ENCODE data around the gene SYT7.

The SYT7 gene

DNA sequence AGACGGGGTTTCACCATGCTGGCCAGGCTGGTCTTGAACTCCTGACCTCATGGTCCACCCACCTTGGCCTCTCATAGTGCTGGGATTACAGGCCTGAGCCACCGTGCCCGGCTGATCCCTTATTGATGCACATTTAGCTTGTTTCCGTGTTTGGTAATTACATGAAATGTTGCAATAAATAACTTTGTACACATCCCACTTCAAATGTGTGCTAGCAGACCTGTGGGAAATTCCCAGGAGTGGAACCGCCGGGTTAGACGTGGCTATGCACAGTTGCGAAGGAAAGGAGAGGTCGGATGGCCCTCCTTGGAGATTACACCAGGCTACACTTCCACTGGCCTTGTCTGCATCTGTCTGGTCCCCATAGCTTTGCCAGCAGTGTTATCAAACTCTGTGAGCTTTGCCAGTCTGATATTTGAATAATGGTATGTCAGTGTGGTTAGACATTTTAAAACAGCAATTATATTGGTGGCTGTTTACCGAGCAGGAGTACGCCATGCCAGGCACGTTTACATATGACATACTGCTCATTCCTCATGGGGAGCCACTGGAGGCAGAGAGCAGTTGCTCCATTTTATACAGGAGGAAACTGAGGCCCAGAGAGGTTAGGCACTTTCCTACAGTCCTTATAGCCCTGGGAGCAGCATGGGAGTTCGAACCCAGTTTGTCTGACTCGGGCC is 27.2 kb upstream of the SYT7 start:
- no peak for DNase-seq (ENCODE audit: low spot score)

DNA sequence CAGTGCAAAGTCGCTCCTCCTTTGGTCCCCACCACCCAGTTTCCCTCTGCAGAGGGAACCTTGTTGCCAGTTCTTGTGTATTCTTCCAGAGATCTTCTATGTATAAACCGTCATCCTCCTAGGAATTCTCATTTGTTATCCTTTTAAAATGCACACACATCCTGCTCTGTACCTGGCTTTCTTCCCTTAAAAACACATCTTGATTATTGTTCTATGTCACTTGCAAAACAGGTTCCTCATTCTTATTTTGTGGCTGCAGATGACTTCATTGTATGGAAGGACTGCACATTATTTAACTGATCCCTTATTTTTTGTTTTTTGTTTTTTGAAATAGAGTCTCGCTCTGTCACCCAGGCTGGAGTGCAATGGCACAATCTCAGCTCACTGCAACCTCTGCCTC is 26.6 kb upstream of the SYT7 start:
- DNase-seq (ENCODE audit: low spot score) = no peak

DNA sequence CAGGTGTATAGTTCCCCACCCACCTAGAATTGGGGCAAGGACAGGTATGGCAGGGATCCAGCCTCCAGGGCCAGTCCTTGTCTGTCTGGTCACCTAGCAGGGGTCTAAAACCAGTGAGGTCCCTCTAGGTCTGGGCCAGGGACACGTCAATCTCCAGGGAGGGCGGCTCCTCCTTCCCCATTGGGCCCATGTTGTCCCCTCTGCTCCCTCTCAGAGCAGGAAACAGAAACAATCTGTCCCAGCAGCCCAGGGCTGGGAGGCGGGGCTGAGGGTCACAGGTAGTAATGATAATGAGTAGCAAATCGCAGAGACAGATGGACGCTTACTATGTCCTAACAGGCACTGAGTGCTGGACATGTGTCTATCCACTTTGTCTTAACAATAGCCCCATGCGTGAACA is 22.8 kb upstream of the SYT7 start:
- no peak for DNase-seq (ENCODE audit: low spot score)

DNA sequence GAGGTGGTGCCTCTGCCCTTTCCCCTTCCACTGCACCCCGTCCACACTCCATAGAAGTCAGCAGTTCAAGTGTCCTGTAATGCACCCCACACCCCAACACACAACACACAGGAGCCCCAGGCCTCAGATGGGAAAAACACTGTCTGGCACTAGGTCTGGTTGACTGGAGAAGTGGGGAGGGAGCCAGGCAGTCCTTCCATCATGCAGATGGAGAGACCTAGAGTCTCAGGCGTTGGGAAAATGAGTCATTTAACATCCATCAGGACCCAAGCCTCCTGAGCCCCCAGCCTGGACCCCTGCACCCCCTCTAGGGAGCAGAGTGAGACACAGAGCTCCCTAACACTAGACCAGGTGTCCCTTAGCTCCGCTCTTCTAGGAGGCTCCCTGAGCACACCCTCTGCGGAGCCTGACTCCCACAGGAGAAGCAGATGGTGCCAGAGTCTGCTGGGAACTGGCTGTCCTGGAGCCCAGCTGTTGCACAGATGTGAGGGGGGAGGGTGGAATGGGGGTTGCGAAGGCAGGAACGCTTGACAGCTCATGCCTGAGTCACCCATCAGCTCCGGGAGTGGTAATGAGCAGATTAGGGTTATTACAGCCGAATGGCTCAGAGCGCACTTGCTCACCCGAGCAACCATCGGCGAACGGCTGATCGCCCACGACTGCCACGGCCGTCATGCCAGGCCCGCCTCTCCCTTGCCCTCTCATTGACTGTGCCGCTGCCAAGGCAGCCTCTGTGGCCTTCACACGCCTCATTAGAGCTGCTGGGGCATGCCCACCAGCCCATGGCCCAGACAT is 22.1 kb upstream of the SYT7 start:
- DNase-seq (ENCODE audit: low spot score) = peak; percentile 95

DNA sequence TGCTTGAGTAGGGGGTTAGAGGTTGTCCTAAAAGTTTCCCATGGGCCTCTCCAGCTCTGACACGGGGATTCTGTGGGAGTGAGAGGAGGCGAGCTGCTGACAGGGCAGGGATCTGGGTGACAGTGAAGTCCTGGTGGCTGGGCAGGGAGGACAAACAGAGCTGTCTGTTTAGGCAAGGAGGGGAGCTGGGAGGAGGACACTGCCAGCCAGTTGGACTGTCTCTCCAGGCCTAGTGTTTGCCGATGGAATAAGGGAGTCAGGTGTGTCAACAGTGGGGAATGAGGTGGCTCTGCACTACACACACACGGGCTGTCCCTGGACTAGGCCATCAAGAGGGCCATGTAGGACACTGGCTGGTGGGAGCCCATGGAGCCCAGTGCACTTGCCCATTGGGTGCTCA is 20.6 kb upstream of the SYT7 start:
- no peak for DNase-seq (ENCODE audit: low spot score)

DNA sequence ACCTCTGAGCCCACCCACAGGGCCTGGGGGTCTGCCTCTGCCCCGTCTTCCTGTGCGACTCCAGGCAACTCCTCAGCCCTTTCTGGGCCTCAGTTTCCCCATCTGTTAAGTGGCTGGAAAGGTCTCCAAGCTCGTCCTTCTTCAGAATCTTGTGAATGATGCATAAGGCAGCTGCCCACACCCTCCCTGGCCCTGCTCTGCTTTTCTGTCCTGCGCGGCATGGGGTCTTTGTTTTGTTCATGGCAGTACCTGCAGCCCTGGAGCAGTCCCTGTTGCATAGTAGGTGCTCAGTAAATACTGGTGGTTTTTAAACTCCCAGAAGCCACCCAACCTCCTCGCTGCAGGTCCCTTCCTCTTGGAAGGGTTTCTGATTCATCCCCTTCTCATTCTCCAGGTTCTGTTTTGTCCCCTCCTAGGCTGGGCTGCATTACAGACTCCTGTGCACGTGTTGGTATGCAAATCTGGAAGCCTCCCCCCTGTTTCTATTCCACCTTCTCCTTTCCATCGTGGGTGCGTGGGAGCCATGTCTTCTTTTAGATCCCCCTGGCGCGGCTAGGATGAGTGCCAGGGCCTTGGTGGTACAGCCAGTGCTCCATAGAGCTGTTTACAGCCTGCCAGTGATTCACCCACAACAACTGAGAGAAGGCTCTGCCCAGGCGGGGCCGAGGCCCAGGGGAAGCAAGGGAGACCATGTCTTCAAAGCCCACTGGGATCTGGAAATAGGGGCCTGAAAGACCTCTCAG is 19.3 kb upstream of the SYT7 start:
- no peak for DNase-seq (ENCODE audit: low spot score)

DNA sequence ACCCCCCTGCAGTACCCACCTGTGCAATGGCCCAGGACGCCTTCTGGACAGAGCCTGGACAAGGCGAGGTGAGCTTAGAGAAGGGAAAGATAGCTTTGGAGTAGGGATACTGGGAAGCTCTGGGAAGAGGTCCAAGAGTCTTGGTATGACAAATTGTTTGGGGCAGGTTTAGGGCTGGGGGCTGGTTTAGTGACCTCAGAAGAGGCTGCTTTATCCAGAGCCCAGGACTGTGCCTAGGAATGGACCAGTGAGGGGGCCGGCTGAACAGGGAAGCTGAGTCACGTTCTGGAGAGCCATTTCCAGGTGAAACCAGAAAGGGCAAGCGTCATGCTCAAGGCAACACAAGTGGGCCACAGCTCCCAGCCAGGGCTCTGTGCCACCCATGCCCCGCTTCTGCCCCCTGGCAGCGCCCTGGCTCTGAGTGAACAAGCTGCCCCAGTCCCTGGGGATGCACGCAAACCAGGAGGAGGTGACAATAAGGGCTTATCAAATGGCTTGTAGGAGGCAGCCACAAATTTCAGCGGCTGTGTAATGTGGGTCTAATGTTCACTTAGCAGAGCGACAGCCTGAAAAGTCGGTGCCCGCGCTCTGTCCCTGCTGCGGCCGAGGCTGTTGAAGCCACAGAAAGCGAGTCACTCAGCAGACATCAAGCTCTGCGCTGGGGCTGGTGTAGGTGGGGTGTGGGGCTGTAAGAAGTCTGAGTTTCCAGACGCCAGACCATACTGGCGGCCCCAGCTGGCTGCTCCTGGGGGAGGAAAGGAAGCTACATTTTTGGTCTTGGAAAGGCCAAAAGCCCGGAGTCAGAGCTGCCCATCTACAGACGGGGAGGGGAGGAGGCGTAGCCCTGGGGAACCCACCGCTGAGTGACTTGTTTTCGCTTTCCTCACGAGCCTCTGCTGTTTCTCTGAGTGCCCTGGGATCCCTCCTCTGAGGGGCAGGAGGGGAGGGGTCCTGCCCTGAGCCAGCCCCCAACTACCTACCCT is 18.3 kb upstream of the SYT7 start:
- peak; percentile 45 for DNase-seq (ENCODE audit: low spot score)

DNA sequence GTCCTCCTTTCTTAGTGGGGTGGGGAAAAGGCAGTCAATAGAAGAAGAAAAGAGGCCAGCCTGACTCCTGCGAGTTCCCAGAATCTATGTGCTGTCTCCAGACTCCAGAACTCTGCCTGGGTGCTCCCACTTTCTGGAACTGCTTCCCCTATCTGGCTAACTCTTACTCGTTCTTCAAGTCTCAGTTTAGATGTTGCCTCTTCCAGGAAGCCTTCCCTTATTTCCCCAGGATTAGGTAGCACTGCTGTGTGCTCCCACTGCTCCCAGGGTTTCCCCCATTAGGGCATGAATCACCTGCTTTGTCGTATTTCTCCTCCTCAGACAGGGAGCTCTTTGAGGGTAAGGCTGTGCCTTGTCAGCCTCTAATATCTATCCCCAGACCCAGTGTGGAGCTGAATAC is 17.5 kb upstream of the SYT7 start:
- DNase-seq (ENCODE audit: low spot score) = no peak

DNA sequence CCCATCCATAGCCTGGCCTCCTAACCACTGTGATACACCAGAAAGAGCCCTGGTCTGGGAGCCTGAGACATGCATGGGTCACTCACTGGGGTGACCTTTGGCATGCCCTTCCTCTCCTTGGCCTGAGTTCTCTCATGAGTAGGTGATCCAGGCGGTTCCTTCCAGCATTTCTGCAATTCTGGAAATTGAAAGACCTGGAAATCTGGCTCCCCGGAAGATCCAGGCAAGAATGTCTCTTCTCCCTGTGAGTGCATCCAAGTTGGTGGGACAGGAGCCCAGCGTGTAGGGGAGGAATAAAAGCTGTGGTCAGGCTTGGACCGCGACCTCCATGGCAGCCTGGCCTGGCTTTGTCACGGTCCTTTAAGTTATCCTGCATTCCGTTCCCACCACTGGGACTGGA is 16.1 kb upstream of the SYT7 start:
- DNase-seq (ENCODE audit: low spot score) = no peak

DNA sequence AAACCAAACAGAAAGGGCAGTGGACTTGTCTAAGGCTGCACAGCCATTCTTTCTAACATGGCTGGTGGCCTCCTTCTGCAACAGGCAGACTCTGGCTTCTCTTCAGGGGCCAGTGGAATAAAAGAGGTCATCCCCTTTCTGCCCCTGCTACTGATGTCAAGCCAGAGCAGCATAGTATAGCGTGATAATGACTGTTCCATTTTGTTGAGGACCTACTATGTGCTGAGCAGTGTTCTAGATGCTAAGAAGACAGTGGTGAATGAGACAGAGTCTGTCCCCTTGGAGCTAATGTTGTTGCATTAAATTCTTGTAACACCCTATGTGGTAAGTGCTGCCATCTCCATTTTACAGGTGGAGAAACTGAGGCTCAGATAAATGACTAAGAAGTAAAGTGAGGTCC is 15.7 kb upstream of the SYT7 start:
- DNase-seq (ENCODE audit: low spot score) = no peak

DNA sequence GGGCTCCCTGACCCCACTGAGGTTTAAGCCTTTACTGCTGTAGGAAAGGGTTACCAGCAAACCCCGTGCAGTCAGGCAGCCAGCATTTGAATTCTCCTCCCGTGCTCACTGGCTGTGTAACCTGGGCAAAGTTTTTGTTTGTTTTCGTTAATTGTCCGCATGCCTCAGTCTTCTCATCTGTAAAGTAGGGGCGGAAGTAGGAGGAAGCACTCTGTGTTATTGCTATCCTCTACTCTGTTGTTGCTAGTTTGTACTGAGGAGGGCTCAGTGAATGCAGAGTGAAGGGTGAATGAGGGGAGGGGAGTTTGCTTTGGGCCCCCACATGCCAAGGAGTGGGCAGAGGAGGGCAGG is 14.0 kb upstream of the SYT7 start:
- no peak for DNase-seq (ENCODE audit: low spot score)

DNA sequence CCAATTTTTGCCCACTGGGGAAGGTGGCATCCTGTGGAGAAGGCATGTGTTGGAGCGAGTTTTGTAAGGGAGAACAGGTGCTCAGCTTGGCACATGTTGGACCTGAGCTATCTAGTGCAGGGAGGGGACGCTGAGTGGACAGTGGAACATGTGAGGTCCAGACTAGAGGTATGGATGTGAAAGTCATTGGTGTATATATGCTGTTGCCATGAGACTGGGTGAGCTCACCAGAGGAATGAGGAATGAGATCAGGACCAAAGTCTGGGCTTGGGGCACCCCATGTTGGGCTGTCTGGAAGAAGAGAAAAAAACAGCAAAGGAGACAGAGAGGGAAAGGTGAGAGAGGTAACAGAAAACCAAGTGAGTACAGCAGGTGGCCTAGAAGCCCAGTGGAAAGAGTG is 12.3 kb upstream of the SYT7 start:
- no peak for DNase-seq (ENCODE audit: low spot score)

DNA sequence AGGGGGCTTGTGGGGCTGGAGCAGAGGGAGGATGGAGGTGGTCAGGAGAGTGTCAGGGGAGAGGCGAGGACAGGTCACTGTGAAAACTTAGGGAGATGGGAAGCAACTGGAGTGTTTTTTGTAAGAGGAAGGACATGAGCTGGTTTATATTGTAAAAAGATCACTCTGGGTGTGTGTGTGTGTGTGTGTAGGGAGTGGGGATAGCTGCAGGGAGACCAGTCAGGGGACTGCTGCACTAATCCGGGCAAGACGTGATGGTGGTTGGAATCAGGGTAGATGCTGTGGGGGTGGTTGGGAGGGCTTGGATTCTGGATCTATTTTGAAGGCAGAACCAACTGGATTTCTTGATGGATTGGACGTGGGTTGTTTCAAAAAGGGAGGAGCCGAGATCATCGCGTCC is 11.3 kb upstream of the SYT7 start:
- no peak for DNase-seq (ENCODE audit: low spot score)

DNA sequence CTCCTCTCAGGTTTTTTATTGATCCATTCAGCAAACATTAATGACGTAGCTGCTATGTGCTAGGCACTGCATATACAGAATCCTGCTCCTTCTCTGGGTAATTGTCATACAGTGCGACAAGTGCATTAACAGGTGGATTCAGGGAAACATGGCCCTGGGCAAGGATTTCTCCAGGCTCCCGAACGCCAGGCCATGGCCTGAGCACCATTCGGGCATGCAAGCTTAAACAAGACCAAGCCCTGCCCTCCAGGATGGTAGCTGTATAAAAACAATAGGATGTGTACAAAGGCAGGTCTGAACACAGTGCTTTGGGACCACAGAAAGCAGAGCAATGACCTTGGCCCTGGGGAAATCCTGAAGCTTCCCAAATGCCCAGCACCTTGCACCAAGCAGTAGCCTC is 9.1 kb upstream of the SYT7 start:
- no peak for DNase-seq (ENCODE audit: low spot score)

DNA sequence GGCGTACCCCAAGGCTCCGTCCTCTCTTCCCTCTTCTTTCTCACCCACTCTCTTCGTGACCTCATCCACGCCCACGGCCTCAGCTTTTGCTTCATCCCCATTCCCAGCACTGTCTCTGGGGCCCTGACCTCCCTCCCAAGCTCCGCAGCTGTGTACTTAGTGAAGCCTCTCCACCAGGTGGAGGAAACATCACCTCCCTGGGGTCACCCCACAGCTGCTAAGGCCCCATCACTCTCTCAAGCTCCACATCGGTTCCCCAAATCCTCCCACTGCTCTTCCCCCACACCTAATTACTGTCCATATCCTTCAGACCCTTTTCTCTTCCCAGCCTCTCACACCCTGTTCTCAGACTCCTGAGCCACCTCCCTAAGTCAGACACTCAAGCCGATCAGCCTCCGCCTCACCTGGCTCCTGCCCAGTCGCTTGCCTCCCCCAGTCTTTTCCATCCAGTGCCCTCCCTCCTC is 7.9 kb upstream of the SYT7 start:
- no peak for DNase-seq (ENCODE audit: low spot score)

DNA sequence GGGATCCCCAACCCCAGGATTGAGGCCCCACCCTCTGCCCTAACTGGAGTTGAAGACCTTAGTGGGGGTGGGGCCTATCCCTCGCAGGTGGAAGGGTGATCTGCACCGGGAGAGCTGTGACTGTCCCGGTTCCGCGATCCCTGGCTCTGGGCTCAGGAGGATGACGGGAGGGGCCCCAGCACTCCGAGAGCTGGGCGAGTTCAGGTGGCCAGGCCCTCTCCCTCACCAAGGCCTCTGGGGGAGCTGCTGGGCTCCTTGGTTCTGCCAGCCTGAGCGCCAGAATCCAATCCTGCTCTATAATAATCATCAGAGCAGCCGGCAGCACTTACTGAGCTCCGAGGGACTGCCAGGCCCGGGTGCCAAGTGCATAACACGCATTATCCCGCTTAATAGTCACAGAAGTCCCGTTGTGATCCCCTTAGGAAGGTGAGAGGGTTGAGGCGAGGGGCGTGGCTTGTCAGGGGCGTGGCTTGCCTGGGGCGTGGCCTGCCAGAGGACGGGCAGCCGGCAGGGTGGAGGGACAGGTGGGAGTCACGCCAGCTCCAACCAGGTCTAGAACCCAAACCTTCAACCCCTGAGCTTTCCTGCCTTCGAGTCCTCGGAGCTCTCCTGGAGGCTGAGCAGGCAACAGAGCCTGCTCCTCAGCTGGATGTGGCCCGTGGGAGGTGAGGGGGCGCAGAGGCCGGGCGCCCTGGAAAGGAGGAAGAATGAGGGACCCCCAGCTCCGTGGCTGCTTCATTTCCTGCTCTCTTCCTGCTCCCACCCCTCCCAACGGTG is 7.3 kb upstream of the SYT7 start:
- DNase-seq (ENCODE audit: low spot score) = peak; percentile 42

DNA sequence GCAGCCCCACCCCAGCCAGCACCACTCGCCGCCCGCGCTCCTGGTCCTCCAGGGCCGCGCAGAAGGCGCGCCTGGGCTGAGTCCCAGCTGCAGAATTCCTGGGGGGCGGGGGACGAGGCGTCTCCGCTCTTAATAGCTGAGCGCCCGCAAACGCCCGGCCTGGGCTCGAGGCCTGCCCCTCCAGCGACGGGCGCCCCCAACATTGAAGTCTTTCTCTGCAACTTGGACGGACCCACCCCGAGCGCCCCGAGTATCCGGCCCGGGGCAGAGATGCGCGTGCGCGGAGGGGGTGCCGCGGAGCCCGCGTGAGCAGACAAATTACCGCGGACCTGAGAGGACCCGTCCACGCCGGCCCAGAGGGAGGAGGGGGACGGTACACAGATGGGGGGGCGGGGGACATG is 6.7 kb upstream of the SYT7 start:
- peak; percentile 68 for DNase-seq (ENCODE audit: low spot score)

DNA sequence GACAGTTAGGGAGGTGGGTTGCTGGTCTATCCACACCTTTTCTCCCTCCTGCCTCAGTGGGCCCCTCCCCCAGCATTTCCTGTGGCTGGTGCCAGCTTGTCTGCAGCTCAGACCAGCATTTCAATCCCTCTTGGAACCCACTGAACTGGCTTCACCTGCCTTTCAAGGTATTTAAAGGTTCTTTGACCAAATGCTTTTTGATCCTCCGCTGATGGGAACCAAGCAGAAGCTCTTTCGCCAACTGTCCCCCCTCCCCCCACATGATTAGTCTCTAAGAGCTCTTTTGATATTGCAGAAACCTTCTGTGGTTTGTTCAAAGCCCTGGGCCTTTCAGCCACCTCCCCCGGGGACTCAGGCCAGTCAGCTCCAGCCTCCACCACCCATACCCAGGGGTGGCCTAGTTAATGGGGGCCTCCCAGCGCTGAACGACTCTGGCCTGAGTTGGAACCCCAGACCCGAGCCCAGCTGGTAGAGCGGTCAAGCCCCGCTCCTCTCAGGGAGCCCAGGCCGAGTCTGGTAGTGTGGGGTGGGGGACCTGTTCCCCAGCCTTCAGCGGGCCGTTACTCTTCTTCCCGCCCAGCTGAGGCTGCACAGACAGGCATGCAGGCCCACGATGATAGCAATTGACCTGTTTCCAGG is 6.0 kb upstream of the SYT7 start:
- no peak for DNase-seq (ENCODE audit: low spot score)

DNA sequence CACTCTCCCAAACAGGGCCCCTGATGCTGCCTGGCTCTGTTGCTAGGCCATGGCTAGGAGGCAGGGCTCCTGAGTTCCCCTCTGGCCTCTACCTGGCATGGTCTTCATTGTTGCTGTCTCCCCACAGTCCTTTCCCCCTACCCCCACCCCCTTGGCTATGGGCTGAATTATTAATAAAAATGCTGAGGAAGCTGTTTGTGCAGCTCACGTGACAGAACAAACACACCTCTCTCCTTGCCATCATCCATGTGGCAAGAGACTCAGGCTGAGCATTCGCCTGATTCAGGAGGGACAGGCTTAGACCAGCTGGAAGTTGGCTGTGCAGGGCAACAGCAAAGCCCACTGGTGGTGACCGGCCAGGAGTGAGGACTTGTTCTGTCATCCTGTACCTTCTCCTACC is 4.2 kb upstream of the SYT7 start:
- DNase-seq (ENCODE audit: low spot score) = no peak

DNA sequence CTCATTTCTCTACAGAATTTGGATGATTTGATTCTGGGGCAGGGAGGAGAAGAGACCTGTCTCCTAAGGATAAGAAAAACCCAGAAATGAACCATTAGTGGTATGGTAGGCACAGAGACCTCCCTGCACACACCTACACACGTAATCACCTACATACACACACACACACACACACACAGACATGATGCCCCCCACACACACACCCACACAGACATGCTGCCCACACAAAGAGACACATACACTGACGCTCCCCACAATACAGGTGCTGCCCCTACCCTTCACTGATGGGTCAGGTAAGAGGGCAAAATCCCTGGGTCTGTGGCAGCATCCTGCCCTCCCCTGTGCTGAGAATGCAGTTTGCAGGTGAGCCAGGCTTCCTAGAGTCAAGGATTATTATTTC is 1.1 kb upstream of the SYT7 start:
- no peak for DNase-seq (ENCODE audit: low spot score)
